Gastrocnemius medialis (tissue), 4 donors: ENCODE measurements around the gene IRAK2.

Experiments used
- CTCF ChIP-seq, 5 experiments: fragments of 450-650 bp in 3 of 5; fragments of 200-600 bp in 2 of 5; sonication (generic) in 2 of 5; IDR thresholded peaks in 4 of 5; conservative IDR thresholded peaks in 1 of 5; 1 replicate in 4 of 5; 2 replicates in 1 of 5; pipeline ENCODE4 v1.5.1; 2016 to 2019; ENCODE audit warnings: antibody characterized with exemption in 5 of 5, mild to moderate bottlenecking in 3 of 5, moderate library complexity in 3 of 5
- POLR2A ChIP-seq, 2 donors: fragments of 450-650 bp; IDR thresholded peaks; one replicate each; pipeline ENCODE4 v1.6.1; 2017; ENCODE audit warnings: antibody characterized with exemption in 2 of 2, mild to moderate bottlenecking in 2 of 2, moderate library complexity in 2 of 2

GRCh38 chr3:10223676-10224639 is 59.2 kb downstream of the IRAK2 start:
- no peak for TF ChIP-seq POLR2A (IDR thresholded peaks at IDR 0.05)
- no peak for TF ChIP-seq CTCF (IDR thresholded peaks at IDR 0.05 in 4 of 5, conservative IDR thresholded peaks at IDR 0.05 in 1 of 5)
